ENCODE measurements around the gene AADAC.
"Not testable (repeated sequence)": the region's sequence is repeated elsewhere in the genome, so short reads cannot be mapped to it uniquely, and the experiment has no call there.

DNA sequence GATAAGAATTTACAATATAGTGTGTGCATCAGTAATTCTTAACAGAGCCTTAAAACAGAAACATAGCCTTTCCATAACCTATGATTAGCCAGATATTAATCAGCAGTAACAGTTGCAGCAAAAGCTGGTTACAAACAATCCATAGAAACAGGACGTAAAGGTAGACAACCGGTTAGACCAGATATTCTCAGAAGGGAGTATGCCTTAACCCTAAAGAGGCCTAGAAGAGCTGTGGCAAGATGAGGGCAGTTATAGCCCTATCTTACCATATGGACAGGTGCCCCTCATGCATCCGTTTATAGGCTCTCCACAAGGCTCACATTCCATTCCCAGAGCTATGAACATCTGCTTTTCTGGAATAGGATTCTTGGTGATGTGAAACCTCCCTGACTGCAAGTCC is 5.0 kb upstream of the AADAC start:
- TF ChIP-seq, protein P1, sequence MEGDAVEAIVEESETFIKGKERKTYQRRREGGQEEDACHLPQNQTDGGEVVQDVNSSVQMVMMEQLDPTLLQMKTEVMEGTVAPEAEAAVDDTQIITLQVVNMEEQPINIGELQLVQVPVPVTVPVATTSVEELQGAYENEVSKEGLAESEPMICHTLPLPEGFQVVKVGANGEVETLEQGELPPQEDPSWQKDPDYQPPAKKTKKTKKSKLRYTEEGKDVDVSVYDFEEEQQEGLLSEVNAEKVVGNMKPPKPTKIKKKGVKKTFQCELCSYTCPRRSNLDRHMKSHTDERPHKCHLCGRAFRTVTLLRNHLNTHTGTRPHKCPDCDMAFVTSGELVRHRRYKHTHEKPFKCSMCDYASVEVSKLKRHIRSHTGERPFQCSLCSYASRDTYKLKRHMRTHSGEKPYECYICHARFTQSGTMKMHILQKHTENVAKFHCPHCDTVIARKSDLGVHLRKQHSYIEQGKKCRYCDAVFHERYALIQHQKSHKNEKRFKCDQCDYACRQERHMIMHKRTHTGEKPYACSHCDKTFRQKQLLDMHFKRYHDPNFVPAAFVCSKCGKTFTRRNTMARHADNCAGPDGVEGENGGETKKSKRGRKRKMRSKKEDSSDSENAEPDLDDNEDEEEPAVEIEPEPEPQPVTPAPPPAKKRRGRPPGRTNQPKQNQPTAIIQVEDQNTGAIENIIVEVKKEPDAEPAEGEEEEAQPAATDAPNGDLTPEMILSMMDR (IDR thresholded peaks at IDR 0.05; ENCODE audit: insufficient read depth, low read depth, low read length) = not testable (repeated sequence)
- TF ChIP-seq EZH2 (IDR thresholded peaks at IDR 0.05; ENCODE audit: insufficient read depth, low read length) = not testable (repeated sequence)
